Renal cortical epithelial cell (primary cell): Measurements from ENCODE around the gene CD7. TPM values are rescaled to one million over a fixed set of nuclear protein-coding genes. Genes with fewer than 3 reads are reported as not detected.

Experiments
- DNase-seq: peaks from one replicate; pipeline ENCODE4 v3.0.0-alpha.2; 2011; ENCODE audit warnings: low read depth
- total RNA-seq: library from RNA; depleted of rRNA; stranded (reverse); fragments of >200 nt; gene quantifications from 2 replicates; pipeline ENCODE4 v1.2.3, GENCODE V29; 2014

The CD7 gene
- total RNA-seq, 1 donor from 2014 or later = not detected

DNA sequence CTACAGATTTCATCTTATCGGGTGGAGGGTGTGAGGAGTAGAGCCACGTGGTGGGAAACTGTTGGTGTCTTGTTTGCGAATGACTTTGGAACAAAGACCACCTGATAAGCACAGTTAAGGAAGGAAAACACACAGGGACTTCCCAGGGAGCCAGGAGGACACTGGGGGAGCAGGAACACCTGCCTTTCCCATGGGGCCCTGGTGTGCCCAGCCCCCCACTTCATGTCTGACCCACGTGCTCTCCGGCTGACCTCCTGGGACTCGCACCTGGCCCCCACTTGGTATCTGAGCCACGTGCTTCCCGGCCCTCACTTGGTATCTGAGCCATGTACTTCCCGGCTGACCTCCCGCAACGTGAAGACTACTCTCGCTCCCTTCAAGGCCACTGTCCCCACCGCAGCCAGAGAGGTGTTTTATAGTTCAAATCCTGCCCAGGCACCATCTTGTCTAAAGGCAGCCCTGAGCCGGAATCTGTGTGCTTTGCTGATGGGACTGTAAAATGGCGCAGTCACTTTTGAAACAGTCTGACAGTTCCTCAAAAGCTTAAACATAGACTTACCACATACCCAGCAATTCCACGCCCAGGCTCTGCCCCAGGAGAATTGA, 38.5 kb downstream of the CD7 start:
- DNase-seq = no peak

DNA sequence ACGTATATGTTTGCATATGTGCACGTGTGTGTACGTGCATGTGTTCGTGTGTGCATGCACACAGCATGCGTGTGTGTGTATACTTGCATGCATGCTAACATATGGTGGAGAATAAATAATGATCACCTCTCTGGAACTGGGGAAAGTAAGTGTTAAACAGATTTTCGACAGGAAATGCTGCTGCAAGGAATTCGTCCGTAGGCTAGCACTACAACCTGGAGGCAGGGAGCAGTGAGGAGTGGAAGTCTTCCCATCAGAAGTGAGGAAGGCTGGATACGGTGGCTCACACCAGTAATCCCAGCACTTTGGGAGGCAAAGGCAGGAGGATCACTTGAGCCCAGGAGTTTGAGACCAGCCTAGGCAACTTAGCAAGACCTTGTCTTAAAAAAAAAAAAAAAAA, 39.1 kb downstream of the CD7 start:
- DNase-seq = no peak

DNA sequence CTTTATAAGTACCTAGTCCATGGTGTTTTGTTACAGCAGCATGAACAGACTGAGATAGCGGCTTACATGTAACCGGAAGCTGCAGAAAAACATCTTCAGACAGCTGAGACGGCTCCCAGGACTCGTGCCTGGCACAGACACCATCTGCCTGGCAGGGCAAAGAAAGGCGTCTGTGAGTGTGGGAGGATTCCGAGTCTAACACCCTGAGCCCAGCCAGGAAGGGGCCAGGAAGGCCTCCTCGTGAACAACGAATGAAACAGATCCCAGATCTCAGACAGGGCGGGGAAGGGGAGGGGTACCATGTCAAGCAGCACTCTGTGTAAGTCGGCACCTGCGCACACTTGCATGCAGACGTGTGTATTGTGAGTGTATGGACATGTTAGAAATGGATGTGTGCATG, 39.6 kb downstream of the CD7 start:
- DNase-seq = no peak

DNA sequence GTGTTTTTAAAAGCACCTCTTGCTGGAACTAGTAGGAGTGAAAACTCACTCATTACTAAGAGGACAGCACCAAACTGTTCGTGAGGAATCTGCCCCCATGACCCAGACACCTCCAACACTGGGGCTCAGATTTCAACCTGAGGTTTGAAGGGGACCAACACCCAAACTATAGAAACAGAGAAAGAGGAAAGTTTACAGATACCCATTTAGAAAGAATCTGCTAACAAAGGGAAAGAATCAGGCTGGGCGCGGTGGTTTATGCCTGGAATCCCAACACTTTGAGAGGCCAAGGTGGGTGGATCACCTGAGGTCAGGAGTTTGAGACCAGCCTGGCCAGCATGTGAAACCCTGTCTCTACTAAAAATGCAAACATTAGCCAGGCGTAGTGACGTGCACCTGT, 40.5 kb downstream of the CD7 start:
- no peak for DNase-seq

DNA sequence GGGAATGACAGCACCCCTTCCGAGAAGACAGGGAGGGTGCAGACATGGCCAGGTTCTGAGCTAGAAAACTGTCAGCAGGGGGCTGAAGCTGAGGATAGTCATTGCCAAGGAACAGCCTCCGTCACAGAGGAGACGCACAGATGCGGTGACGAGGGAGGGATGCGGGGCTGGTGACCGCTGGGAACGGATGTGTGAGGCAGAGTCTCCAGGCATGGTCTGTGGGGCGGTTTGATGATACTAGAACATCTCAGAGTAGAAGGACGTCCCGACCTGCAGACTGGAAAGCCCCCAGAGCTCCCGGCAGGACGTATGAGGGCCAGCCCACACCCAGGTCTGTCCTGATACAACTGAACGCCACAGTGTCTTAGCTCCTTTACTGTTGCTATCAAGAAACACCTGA, 42.1 kb downstream of the CD7 start:
- DNase-seq = no peak

DNA sequence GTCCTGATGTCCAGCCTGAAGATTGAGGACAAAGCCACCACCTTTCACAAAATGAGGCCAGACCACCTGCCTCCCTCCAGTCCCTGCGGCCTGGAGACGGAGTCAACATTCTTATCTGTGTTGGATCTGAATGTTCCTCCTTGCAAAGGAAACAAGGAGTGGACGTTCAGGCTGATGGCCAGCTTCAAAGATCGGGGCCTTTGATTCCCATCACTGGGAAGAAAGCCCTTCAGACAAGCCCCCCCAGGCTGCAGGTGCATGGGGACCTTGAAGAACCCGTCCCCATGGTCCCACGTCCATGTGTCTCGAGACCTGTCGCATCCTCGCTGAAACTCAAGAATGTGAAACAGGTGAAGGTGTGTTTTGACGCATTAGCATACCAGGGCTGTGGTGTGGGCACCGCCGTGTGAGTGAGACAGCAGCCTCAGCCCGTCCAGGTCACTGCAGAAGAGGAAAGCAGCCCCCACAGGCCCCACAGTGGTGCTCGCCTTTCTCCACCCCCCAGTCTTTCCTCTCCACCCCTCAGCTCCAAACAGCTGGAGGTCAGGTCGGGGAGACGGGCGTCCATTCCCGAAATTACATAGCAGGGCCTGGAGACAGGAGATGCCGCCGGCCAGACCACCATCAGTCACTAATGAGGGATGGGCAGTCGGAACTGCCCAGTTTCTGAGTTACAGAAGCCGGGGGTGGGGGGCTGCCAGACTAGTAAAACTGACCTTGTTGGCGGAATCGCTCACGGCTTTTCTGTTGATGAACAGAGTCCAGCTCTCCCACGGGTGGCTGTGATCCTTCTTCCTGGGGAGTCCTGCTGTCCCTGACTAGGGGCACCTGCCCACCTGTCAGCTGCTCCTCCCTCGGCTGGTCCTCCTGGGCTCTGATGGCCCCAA, 43.0 kb downstream of the CD7 start:
- DNase-seq = no peak

DNA sequence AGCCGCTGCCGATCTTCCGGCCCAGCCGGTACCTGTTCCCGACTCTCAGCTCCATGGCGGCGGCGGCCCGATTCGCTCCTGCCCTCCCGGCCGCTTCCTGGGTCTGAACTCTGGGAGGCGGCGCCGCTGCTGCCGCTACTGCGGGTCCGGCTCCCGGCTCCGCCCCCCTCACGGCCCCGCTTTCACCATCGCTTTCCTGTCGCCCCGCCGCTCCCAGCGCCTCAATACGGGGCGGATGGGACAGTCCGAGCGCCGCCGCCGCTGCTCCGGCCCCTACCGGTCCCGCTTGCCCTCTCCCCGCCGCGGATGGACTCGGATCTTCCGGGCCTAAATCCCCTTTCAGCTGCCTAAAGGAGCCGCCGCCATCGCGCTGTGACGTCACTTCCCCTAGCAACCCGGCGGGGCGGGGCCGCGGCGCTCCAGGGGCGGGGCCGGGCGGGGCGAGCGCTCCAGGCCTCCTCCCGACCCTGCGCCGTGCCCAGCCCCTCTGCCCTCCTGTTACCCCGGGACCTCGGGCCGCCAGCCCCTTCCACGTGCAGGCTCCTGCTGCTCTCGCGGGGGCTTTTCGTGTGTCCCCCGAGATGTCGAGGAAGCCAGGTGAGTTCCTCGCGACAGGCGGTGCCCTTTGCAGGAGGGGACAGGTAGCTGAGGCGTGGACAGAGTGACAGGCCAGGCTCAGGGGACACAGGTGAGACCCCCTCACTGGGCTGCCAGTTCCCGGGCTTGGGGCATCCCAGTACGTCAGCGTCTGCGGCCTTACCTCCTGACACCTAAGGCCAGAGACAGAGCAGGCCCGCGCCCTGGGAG, 43.9 kb downstream of the CD7 start, which contains the start of gene CSNK1D:
Gene CSNK1D, minus strand, starts transcription at position 374 of the 807 bp plus-strand sequence. Its CDS starts 319 bp downstream, at position 55.
- peak; percentile 47 for DNase-seq

DNA sequence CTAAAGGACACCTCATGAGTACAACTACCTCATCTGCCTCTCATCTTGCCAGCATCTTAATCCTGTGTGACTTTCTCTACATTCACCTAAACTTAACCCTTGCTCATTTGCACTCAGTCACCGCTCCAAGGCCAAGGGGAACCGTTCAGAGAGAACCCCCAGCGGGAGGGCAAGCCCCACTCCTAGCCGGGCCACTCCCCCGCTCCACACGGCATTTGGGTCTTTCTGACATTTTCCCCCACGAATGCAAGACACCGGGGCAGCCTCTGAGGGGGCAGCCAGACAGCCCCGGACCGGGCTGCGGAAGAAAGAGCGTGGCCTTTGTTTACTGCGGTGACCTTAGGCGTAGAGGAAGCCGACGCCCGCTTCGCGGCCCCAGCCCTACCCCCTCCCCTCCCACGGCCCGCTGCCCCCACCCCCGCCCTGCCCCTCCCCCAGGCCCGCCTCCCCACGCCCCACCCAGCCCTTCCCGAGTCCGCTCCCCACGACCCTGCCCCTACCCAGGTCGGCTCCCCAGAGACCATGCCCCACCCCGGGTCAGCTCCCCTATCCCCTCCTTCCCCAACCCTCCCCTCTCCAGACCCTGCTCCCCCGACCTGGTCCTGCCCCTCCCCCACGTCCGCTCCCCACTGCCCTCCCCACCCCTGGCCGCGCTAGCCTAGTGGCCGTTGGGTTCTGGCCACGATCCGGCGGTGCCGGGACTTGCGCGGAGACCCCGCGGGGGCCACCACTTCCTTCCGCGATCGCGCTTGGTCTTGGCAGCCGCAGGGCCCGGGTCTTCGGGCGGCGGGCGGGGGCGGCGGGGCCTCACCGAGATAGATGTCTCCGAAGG, 44.7 kb downstream of the CD7 start:
- DNase-seq = no peak

DNA sequence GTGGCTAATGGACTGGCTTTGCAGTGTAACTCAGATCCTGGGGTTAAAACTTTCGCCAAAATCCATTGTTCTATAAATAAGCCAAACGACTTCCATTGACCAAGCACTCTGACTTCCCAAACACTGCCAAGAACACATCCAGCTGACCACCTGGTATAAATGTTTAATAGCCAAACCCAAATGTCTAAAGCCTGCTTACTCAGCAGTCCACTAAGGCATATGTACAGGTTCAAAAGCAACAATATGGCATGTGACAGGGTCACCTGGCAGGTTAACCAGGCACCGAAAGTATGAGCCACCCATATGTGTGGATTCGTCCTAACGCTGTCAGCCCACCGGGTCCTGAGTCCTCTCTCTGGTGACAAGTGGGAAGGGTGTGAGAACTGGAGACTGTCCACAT, 46.0 kb downstream of the CD7 start:
- no peak for DNase-seq

DNA sequence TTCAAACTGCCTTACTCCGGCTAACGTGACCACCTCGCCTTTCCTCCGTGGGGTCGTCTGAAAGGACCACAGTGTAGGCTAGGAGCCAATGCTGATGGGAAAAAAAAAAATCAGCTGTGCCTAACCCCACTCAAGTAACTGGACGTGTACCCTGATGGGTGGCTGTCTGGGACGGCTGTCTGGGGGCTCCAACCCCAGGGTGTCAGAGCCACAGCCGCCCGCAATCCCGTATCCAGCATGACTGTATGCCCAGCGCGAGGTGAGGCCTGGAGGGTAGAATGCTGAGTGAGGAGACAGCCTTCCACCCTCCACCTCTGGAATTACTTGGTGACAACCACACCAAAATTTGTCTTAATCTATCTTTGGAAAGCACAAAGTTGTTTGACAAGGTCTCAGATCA, 46.8 kb downstream of the CD7 start:
- no peak for DNase-seq

DNA sequence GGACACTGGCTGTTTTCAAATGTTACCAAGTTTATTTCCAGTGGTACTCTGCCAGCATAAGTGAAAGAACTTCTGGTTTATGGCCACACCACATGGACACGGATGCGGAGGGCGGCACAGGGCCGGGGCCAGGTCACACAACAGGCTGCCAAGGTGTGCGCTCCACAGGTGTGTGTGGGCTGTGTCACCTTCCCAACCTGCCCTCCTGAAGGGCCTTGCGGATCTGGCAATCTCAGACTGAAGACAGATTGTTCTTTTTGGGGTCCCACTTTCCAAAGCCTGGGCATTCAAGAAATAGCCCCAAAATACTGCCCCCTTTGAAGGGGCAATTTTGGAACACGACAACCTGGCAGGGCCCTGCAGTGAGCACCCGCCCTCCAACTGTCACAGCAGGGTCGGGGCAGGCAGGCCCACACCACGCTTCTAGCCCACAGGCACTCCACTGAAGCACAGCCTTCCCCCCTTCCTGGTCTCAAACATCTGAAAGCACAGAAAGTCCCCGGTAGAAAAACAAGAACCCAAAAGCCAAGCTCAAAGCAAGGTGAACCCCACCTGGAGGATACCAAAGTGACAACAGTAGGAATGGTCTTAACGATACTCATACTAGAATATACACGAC, 47.4 kb downstream of the CD7 start:
- DNase-seq = no peak

DNA sequence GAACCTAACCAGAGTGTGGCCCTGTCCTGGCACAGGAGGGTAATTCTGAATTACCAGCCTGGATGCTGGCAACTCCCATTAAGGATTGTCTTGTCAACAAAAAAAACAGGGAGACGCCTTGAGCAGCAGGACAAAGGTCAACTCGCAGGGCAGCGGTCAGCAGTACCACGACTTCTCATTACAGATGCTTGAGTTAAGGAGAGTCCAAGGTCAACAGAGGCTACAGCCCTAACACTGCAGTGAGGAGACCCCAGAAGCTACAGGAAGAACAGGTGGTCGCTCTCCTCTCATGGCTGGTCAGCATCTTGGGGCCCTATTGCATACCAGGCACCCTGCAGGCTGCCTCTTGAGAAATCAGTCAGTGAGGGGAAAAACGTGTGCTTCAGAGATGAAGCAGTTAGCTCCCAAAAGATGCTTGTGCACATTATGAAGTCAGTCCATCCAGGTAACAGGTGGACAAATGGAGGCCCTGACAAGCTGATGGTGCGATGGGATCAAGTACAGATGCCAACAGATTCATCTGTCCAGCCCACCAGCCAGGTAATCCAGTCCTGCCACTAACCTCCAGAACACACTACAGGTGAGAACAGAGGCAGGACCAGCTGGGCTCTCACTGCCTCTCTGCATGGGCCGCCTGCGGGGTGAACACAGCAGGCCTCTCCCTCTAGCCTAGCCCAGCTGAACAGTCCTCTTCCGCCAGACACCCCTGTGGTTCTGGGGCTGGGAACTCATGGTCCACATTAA, 48.1 kb downstream of the CD7 start:
- no peak for DNase-seq

DNA sequence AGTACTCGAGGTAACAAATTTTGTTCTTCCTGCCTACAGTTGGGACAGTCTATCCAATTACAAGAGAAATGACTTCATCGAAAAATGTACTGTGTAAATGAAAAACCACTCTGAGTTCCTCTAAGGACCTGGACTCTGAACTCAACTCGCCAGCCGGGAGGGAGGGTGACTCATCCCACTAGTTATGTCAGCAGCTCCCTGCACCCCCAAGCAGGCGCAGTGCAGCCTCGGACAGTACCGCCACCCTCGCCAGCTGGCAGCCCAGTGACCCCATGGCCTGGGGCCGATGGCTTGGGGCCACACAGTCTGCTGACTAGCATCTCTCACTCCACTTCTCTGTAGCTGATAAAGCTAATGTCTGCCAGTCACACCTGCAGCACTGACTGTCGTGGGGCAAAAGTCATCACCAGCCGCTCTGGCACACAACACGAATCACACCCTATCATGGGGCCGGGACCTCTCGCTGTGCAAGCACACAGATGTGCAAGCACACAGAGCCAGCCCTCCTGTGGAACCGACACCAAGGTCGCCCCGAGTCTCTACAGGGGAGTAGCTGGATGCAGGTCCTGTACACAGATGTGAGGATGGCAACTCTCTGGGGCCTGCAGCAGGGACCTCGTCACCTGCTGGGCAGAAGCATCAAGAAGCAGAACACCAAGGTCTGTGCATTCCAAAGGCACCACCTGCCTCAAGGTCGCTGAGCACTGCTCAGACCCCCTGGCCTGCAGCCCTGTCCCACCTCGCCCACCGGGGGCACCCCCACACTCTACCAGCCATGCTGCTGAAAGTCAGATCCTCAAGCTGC, 49.6 kb downstream of the CD7 start:
- DNase-seq = peak; percentile 94

DNA sequence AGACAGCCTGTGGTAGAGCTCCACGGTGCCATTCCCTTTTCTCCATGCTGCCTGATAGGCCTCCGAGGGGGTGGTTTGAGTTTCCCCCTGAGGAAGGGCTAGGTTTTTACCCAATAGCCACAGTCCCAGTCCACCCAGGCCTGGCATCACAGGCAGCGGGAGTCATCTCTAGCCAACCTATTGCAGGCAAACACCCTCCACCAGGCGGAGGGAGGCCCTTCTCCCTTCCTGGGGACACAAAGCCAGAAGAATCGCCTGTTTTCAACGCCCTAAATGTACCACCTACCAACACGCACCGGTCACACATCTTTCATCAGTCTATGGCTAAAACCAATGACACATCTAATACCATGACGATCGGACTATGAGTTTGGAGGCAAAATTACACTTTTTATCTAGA, 51.3 kb downstream of the CD7 start:
- DNase-seq = no peak

Other genes with a start within 250 kb of the CD7 start
- 84.0 and 103 TPM in 2 replicates for gene FASN, start 219.4 kb downstream of the CD7 start, total RNA-seq
- 7.3 and 28.2 TPM in 2 replicates for gene CCDC57, start 104.8 kb downstream of the CD7 start, total RNA-seq
- 290 and 393 TPM in 2 replicates for gene SLC16A3, start 88.6 kb downstream of the CD7 start, total RNA-seq
- gene CSNK1D, start 43.9 kb downstream of the CD7 start, total RNA-seq = 55.4 and 115 TPM in 2 replicates
- gene SECTM1, start 16.2 kb upstream of the CD7 start, total RNA-seq = 2.4 and 7.8 TPM in 2 replicates
- gene TEX19, start 41.6 kb upstream of the CD7 start, total RNA-seq = 0.05 TPM in 1 of 2 replicates, not detected in the other
- gene UTS2R, start 54.2 kb upstream of the CD7 start, total RNA-seq = 0.10 TPM in 1 of 2 replicates, not detected in the other
- 8.5 and 21.7 TPM in 2 replicates for gene HEXD, start 100.7 kb upstream of the CD7 start, total RNA-seq
- gene OGFOD3, start 101.0 kb upstream of the CD7 start, total RNA-seq = 37.2 and 48.7 TPM in 2 replicates
- gene CYBC1, start 133.1 kb upstream of the CD7 start, total RNA-seq = 30.6 and 100 TPM in 2 replicates
- 31.1 and 52.4 TPM in 2 replicates for gene NARF, start 141.1 kb upstream of the CD7 start, total RNA-seq
- 20.1 and 35.5 TPM in 2 replicates for gene FOXK2, start 202.1 kb upstream of the CD7 start, total RNA-seq